IPS-18c (cell line): ENCODE results near the gene AGBL5.
"Not testable (repeated sequence)": the region's sequence is repeated elsewhere in the genome, so short reads cannot be mapped to it uniquely, and the experiment has no call there.

Source experiments
- H3K4me3 ChIP-seq: 2 replicates; pipeline ENCODE4 v1.7.0; 2013; ENCODE audit warnings: low read depth, mild to moderate bottlenecking, low read length, moderate library complexity; ENCODE audit not compliant: insufficient read depth
- H3K9me3 ChIP-seq: one replicate; pipeline ENCODE4 v1.6.1; 2013; ENCODE audit warnings: mild to moderate bottlenecking, low read length, moderate library complexity; ENCODE audit not compliant: control insufficient read depth, insufficient read depth

AGBL5 gene

DNA sequence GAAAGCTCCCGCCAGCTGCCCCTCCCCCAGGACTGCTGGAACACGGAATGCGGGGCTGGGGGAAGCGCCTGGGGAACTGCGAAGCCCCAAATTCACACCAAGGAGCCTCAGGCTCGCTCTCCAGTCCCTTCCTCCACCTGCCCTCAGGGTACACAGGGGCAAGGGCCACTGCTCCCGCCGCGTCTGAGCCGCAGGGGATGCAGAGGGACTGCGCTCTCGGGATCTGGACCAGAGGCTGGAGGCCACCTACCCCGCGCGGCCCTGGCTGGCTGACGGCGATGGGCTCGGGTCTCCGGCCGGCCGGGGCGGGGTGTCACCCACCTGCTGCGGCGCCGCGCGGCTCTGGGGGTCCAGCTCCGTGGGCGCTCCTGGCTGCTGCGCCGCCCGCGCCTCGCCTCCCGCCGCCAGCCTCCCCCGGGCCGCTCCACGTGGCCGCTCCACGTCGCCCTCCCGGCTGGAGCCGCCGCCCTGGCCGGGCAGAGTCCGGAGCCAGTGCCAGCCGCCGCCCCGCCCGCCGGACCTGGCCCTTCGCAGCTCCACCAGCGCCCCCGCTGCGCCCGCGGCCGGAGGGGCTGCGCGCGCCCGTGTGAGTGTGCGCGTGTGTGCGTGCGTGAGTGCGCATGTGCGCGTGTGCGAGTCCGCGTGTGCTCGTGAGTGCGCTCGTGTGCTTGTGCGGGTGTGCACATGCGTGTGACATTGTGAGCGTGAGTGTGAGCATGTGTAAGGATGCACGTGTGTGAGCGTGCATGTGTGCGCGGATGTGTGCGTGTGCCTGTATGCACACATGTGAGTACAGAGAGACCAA is 67.3 kb downstream of the AGBL5 start, which contains the start of gene CGREF1:
Gene CGREF1, minus strand, starts transcription at position 604 of the 805 bp plus-strand sequence. CDS start 14,762 bp downstream, outside the sequence.
- Histone ChIP-seq H3K4me3 (peak within 1 kb of the TSS; percentile 52), H3K9me3 (no peaks in the 10 kb centered on the region)

DNA sequence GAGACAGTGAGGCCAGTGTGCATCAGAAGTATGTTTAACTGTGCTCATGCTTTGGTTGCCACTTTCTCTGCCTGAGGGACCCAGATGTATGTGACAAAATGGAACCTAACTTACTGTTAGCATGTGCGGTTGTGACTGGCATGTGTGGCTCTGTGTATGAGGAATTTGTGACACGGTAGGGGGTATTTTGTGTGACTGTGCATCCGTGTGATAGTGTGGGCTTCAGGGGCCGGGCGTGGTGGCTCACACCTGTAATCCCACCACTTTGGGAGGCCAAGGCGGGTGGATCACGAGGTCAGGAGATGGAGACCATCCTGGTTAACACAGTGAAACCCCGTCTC is 67.8 kb downstream of the AGBL5 start:
- H3K4me3 ChIP-seq, result peak overlapping the region; percentile 34

More for the DNA sequence above, 67.8 kb downstream of the AGBL5 start:
- not testable (repeated sequence) for H3K9me3 ChIP-seq
